Prostate gland (tissue), 2 donors: ENCODE measurements around the gene DPPA2.

Experiments
- POLR2A ChIP-seq: fragments of 450-650 bp; IDR thresholded peaks from one replicate; pipeline ENCODE4 v1.6.1; 2016; ENCODE audit warnings: antibody characterized with exemption, mild to moderate bottlenecking
- TF ChIP-seq, protein P1 (sequence below), 4 experiments: fragments of 200-600 bp in 2 of 4; fragments of 450-650 bp in 2 of 4; sonication (generic) in 2 of 4; IDR thresholded peaks; 1 replicate in 3 of 4; 2 replicates in 1 of 4; pipeline ENCODE4 v1.5.1; 2016 to 2019; ENCODE audit warnings: antibody characterized with exemption in 4 of 4, mild to moderate bottlenecking in 2 of 4, moderate library complexity in 2 of 4

DNA sequence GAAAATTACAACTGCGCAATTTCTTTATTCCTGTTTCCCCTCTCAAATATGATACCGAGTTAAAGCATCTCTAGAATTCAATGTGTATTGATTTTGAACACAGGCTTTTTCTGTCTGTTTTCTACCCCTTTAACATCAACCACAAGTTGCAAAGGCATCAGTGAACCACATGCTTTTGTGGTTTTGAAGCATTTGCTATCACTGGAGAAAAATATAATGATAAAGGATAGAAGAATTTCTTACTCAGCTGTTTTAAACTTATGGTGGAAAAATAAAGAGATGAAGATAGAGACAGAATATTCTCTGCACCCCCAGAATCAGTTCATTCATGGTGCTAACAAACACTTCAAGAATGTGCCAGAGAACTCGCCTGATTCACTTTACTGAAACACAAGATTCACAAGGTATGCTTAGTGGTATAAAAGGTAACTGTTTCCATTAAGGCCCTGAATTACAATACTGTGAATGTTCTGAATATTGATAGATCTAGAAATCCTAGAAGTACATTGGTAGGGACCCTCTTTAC, 30.5 kb upstream of the DPPA2 start:
- no peak for TF ChIP-seq POLR2A
- TF ChIP-seq, protein P1, sequence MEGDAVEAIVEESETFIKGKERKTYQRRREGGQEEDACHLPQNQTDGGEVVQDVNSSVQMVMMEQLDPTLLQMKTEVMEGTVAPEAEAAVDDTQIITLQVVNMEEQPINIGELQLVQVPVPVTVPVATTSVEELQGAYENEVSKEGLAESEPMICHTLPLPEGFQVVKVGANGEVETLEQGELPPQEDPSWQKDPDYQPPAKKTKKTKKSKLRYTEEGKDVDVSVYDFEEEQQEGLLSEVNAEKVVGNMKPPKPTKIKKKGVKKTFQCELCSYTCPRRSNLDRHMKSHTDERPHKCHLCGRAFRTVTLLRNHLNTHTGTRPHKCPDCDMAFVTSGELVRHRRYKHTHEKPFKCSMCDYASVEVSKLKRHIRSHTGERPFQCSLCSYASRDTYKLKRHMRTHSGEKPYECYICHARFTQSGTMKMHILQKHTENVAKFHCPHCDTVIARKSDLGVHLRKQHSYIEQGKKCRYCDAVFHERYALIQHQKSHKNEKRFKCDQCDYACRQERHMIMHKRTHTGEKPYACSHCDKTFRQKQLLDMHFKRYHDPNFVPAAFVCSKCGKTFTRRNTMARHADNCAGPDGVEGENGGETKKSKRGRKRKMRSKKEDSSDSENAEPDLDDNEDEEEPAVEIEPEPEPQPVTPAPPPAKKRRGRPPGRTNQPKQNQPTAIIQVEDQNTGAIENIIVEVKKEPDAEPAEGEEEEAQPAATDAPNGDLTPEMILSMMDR (IDR thresholded peaks at IDR 0.05): no peak
